Measurements from ENCODE around the gene TFPI. TPM values are rescaled to one million over a fixed set of nuclear protein-coding genes. Genes with fewer than 3 reads are reported as not detected.
"Not testable (repeated sequence)": the region's sequence is repeated elsewhere in the genome, so short reads cannot be mapped to it uniquely, and the experiment has no call there.

TFPI gene
- total RNA-seq, 1 experiment from 2014 or later = 12.0 TPM

DNA sequence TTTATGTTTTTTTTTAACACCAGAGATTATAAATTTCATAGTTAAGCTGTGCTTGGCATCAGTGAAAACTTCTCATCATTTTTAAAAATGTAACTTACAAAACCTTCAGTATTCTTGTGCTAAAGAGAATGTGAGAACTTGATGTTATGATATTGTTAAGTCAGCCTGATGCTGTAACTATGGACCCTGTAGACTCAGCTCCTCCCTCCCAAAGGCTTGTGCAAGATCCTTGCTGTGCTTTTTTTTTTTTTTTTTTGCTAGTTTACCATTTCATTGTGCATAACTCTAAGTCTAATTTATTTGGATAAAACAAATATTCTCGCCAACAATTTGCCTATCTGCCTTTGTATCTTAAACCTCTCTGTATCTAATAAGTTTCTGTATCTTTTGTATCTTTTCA, 12.9 kb upstream of the TFPI start:
- no peak for DNase-seq
- Histone ChIP-seq H3K4me3 (no peak overlapping the region), H3K27me3 (no peaks in the 10 kb centered on the region), H3K36me3 (no peaks in the 10 kb centered on the region), H3K9me3 (no peaks in the 10 kb centered on the region)

GRCh38 chr2:187566712-187567111, 12.5 kb upstream of the TFPI start:
- DNase-seq = no peak
- Histone ChIP-seq H3K9me3 (no peaks in the 10 kb centered on the region), H3K4me3 (no peak overlapping the region), H3K27me3 (no peaks in the 10 kb centered on the region), H3K36me3 (no peaks in the 10 kb centered on the region)

GRCh38 chr2:187566266-187566665, 12.0 kb upstream of the TFPI start:
- no peaks in the 10 kb centered on the region for H3K36me3 ChIP-seq
- no peaks in the 10 kb centered on the region for H3K9me3 ChIP-seq
- DNase-seq = no peak
- no peak overlapping the region for H3K4me3 ChIP-seq
- H3K27me3 ChIP-seq = no peaks in the 10 kb centered on the region

GRCh38 chr2:187565618-187566017, 11.4 kb upstream of the TFPI start:
- not testable (repeated sequence) for H3K9me3 ChIP-seq, H3K4me3 ChIP-seq, H3K27me3 ChIP-seq, H3K36me3 ChIP-seq, DNase-seq

DNA sequence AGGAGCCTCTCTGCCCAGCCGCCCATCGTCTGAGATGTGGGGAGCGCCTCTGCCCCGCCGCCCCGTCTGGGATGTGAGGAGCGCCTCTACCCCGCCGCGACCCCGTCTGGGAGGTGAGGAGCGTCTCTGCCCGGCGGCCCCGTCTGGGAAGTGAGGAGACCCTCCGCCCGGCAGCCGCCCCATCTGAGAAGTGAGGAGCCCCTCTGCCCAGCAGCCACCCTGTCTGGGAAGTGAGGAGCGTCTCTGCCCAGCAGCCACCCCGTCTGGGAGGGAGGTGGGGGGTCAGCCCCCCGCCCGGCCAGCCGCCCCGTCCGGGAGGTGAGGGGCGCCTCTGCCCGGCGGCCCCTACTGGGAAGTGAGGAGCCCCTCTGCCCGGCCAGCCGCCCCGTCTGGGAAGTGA, 2.3 kb upstream of the TFPI start:
- not testable (repeated sequence) for DNase-seq, H3K9me3 ChIP-seq, H3K36me3 ChIP-seq, H3K27me3 ChIP-seq, H3K4me3 ChIP-seq

GRCh38 chr2:187554704-187555082, 458 bp upstream of the TFPI start:
- H3K27me3 ChIP-seq = no peaks in the 10 kb centered on the region
- no peak for DNase-seq
- H3K4me3 ChIP-seq = peak overlapping the region; percentile 67
- no peaks in the 10 kb centered on the region for H3K36me3 ChIP-seq
- no peaks in the 10 kb centered on the region for H3K9me3 ChIP-seq

GRCh38 chr2:187552828-187553681, 1.2 kb downstream of the TFPI start:
- H3K9me3 ChIP-seq = no peaks in the 10 kb centered on the region
- H3K4me3 ChIP-seq = peak overlapping the region; percentile 67
- DNase-seq = peak; percentile 11
- no peaks in the 10 kb centered on the region for H3K27me3 ChIP-seq
- peaks cover 7% of the 10 kb centered on the region; the same call in 1 of the 2 replicates for H3K36me3 ChIP-seq

DNA sequence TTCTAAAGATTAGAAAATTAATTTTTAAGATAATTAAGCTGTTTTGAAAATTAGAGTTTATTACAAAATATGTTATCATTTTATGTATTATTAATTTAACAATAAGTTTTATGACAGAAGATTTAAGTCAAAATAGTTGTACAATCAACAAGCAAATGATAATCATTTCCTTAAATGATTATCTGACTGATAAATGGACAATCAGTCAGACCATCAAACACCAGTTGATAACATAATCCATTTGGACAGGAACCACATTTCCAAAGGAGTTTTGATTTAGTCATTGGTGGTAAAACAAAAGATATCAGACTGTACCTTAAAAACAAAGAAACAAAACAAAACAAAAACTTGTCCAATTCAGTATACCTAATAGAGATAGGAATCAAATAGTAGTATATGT, 1.9 kb downstream of the TFPI start:
- Histone ChIP-seq H3K4me3 (peak overlapping the region; percentile 67), H3K36me3 (peaks cover 7% of the 10 kb centered on the region), H3K9me3 (no peaks in the 10 kb centered on the region), H3K27me3 (no peaks in the 10 kb centered on the region)
- DNase-seq = no peak

DNA sequence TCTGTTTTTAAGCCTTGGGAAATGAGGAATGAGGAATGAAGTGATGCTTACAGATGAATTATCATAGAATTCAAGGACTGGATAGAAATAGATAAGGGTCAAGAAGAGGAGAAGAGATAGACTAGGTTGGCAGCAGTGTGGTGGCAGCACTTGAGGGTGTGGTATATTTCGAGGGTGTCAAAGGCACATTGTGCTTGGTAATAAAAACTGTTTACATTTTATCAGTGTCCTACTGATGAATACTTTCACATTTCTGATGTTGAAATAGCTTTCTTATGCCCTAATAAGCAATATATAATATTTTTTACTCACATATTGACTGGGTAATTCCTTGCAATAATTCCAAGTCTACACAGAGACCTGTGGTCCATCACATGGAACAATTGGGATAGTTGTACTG, 3.4 kb downstream of the TFPI start:
- no peaks in the 10 kb centered on the region for H3K27me3 ChIP-seq
- no peak for DNase-seq
- no peaks in the 10 kb centered on the region for H3K9me3 ChIP-seq
- H3K36me3 ChIP-seq = peaks cover 16% of the 10 kb centered on the region
- H3K4me3 ChIP-seq = no peak overlapping the region

DNA sequence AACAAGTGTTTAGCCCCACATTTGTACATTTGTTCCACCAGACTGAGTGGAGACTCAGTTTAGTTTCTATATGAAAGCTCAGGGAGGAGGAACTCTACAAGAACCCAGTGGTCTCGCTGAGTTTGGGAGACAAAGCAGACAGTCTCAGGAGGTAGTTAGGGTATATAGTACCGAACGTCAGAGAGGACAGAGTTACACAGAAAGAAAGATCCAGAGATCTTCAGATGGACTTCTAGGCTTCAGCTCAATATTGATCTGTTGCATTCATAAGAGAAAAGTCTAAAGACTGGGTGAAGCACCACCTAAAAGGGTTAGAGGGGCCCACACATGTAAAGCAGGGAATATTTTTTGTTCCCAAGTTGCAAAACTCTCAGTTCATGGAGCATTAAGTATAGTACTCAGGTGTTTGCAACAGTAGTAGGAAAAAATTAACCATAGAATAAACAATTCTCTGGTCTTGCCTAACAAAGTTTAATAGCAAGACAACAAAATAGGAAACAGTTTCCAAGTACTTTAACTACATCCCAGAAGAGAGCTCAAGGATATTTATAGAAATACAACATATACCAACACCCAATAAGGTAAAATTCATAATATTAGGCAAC, 4.2 kb downstream of the TFPI start:
- Histone ChIP-seq H3K4me3 (no peak overlapping the region), H3K27me3 (no peaks in the 10 kb centered on the region), H3K9me3 (no peaks in the 10 kb centered on the region)

DNA sequence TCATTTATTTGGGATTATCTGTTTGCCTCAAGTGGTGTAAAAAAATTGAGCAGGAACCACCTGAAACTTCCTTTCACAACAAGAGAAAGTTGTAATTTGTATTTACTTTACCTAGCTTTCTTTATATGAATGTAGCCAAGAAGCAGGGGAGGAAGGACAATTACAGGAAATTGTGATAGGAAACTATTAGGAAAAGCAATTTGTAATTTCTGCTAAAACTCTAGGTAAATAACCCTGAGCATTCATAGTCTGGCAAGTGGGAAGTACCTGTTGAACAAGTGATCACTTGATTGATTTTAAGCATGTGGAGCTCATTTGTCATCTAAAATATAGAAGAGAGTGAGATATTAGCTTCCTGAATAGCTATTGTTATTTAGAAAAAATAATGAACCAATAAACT, 5.0 kb downstream of the TFPI start:
- no peaks in the 10 kb centered on the region for H3K9me3 ChIP-seq
- peaks cover 18% of the 10 kb centered on the region for H3K36me3 ChIP-seq
- no peak overlapping the region for H3K4me3 ChIP-seq
- DNase-seq = no peak
- H3K27me3 ChIP-seq = no peaks in the 10 kb centered on the region

More for the DNA sequence above, 4.2 kb downstream of the TFPI start:
- peaks cover 16% of the 10 kb centered on the region for H3K36me3 ChIP-seq
- no peak for DNase-seq

GRCh38 chr2:187548656-187549055, 5.6 kb downstream of the TFPI start:
- H3K4me3 ChIP-seq = no peak overlapping the region
- H3K9me3 ChIP-seq = no peaks in the 10 kb centered on the region
- DNase-seq = no peak
- peaks cover 18% of the 10 kb centered on the region for H3K36me3 ChIP-seq
- H3K27me3 ChIP-seq = no peaks in the 10 kb centered on the region

DNA sequence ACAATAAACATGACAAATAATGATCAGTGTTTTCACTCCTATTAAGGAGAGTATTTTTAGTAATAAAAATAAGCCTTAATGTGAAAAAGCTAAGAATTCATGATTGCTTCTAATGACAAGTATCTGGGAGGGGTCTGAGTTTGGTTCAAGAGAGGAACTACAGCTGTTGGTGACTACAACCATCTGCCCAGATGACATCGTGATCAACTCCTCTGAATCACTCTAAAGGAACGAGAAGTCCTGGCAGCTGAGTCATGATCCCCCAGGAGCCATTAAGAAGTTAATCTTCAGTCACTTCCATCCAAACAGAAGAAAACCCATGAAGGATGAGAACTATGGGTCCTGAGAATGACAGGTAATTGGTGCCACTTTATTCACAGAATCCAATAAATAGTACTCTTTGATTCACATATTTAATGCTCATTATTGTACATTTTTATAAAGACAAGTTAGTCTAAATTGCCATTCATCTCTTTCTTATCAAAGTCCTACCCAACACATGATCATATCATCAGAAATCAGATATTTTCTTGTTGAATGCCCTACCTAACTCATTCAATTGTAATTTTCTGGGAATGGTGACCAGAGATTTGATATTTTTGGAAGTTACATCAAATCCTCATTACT, 6.8 kb downstream of the TFPI start:
- peak; percentile 79 for DNase-seq
- H3K36me3 ChIP-seq = peaks cover 18% of the 10 kb centered on the region
- H3K27me3 ChIP-seq = no peaks in the 10 kb centered on the region
- H3K9me3 ChIP-seq = no peaks in the 10 kb centered on the region
- H3K4me3 ChIP-seq = no peak overlapping the region

- H3K9me3 ChIP-seq = no peaks in the 10 kb centered on the region
- no peak overlapping the region for H3K4me3 ChIP-seq
- H3K27me3 ChIP-seq = no peaks in the 10 kb centered on the region
- DNase-seq = no peak
- H3K36me3 ChIP-seq = peaks cover 18% of the 10 kb centered on the region
Measured at GRCh38 chr2:187546762-187547333, 7.4 kb downstream of the TFPI start.

- DNase-seq = no peak
- Histone ChIP-seq H3K4me3 (no peak overlapping the region), H3K36me3 (peaks cover 18% of the 10 kb centered on the region), H3K27me3 (no peaks in the 10 kb centered on the region), H3K9me3 (no peaks in the 10 kb centered on the region)
Measured at GRCh38 chr2:187545238-187545751, 8.9 kb downstream of the TFPI start.

DNA sequence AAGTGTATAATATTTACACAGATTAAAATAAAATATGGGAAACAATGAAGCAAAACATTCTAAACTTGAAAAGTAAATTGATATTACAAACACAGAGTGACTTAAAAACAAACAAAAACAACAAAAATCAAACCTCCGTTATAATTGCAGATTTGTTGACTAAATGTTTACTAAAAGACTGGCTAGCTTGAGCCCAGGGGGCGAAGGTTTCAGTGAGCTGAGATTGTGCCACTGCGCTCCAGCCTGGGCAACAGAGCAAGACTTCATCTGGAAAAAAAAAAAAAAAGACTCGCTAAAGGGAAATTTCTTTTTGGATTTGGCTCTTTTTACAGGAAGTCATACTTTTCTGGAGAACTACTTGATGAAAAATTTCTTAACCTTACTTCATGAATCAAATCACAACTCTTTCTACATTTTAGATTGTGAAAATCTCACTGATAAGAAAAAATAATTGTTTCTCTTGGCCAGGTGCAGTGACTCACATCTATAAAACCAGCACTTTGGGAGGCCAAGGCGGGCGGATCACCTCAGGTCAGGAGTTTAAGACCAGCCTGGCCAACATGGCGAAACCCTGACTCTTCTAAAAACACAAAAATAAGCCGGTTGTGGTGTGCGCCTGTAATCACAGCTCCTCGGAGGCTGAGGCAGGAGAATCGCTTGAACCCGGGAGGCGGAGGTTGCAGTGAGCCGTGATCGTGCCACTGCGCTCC, 9.7 kb downstream of the TFPI start:
- H3K9me3 ChIP-seq = no peaks in the 10 kb centered on the region
- peaks cover 22% of the 10 kb centered on the region for H3K36me3 ChIP-seq
- DNase-seq = no peak
- H3K4me3 ChIP-seq = no peak overlapping the region
- no peaks in the 10 kb centered on the region for H3K27me3 ChIP-seq

DNA sequence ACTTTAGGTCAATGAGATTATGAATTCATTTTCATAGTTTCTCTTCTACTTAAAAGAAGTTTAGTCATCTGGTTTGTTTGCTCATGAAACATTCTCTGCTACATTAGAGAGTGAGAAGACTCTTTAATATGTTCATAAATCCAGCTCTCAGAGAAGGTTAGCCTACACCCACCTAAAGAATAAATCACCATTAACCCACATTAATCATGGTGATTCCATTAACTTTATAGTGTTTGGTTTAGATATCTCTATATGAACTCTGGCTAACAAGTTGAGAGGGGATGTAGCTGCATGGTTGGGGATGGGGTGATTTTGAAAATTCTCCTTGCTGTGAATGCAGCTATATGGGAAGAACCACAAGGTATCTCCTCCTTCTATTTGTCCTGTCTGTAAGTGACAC, 10.7 kb downstream of the TFPI start:
- H3K9me3 ChIP-seq = no peaks in the 10 kb centered on the region
- DNase-seq = no peak
- no peak overlapping the region for H3K4me3 ChIP-seq
- no peaks in the 10 kb centered on the region for H3K27me3 ChIP-seq
- H3K36me3 ChIP-seq = peaks cover 26% of the 10 kb centered on the region

Measured in MG63 (cell line).